NOMO-1 treated with DMSO at 0.1 percent for 48 hours (cell line): ENCODE data around the gene SLC35D1.
"Not testable (repeated sequence)": the region's sequence is repeated elsewhere in the genome, so short reads cannot be mapped to it uniquely, and the experiment has no call there.

Experiments used
- DNase-seq: peaks from one replicate; lab custom pipeline; 2025; ENCODE audit not compliant: unreplicated experiment; lab: John Stamatoyannopoulos, UW

Gene SLC35D1

GRCh38 chr1:67053785-67054772, at the start of gene SLC35D1:
TSS of gene SLC35D1 (minus strand) at chr1:67054148. CDS start at chr1:67054013, 135 bp downstream.
- DNase-seq = peak; percentile 50

GRCh38 chr1:67103548-67103947, 49.6 kb upstream of the SLC35D1 start:
- DNase-seq = no peak

GRCh38 chr1:67100833-67101232, 46.9 kb upstream of the SLC35D1 start:
- no peak for DNase-seq

GRCh38 chr1:67097305-67097704, 43.4 kb upstream of the SLC35D1 start:
- DNase-seq = no peak

GRCh38 chr1:67094191-67094590, 40.2 kb upstream of the SLC35D1 start:
- DNase-seq = no peak

- no peak for DNase-seq
These were observed 35.8 kb upstream of the SLC35D1 start for GRCh38 chr1:67089685-67090208.

GRCh38 chr1:67088440-67088839, 34.5 kb upstream of the SLC35D1 start:
- DNase-seq = no peak

- DNase-seq = no peak
These were observed 31.4 kb upstream of the SLC35D1 start for GRCh38 chr1:67085326-67085725.

GRCh38 chr1:67084765-67085318, 30.9 kb upstream of the SLC35D1 start:
- no peak for DNase-seq

- no peak for DNase-seq
These were observed 24.3 kb upstream of the SLC35D1 start for GRCh38 chr1:67078291-67078690.

- DNase-seq = no peak
These were observed 23.6 kb upstream of the SLC35D1 start for GRCh38 chr1:67077593-67077992.

GRCh38 chr1:67072749-67073148, 18.8 kb upstream of the SLC35D1 start:
- no peak for DNase-seq

- not testable (repeated sequence) for DNase-seq
These were observed 13.7 kb upstream of the SLC35D1 start for GRCh38 chr1:67067655-67068054.

GRCh38 chr1:67062412-67062811, 8.5 kb upstream of the SLC35D1 start:
- no peak for DNase-seq

- no peak for DNase-seq
These were observed 7.3 kb upstream of the SLC35D1 start for GRCh38 chr1:67061266-67061665.

- DNase-seq = no peak
These were observed 6.9 kb upstream of the SLC35D1 start for GRCh38 chr1:67060811-67061218.

GRCh38 chr1:67059346-67059745, 5.4 kb upstream of the SLC35D1 start:
- no peak for DNase-seq

GRCh38 chr1:67058761-67059160, 4.8 kb upstream of the SLC35D1 start:
- DNase-seq = no peak

- no peak for DNase-seq
These were observed 4.3 kb upstream of the SLC35D1 start for GRCh38 chr1:67058242-67058641.

GRCh38 chr1:67053535-67053784, 488 bp downstream of the SLC35D1 start:
- DNase-seq = no peak

GRCh38 chr1:67052741-67053534, 1.0 kb downstream of the SLC35D1 start:
- peak; percentile 32 for DNase-seq

- DNase-seq = no peak
These were observed 2.8 kb downstream of the SLC35D1 start for GRCh38 chr1:67051196-67051595.
